ENCODE measurements around the gene PRR12.
A peak's percentile ranks its signal among the peaks of the same experiment; 100 is the strongest.
"Not testable (repeated sequence)": the region's sequence is repeated elsewhere in the genome, so short reads cannot be mapped to it uniquely, and the experiment has no call there.

PRR12 gene

DNA sequence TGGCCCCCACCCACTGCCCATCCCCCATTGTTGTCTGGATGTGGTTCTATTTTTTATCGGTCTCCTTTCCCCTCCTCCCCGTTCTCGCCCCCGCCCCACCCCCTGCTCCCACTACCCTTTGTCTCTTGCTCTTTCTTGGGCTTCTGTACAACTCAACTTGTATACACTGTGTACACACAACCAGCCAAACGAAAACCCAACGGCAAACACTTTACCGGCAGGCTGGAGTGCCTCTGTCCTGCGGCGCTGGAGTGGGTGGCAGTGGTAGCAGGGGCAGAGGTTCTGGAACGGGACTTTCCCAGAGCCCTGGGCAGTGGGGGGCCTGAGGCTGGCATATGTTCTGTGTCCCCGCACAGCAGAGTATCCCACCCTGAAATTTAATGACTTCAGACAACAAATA, 35.2 kb downstream of the PRR12 start:
- no peaks in the 10 kb centered on the region for H3K4me1 ChIP-seq (ENCODE audit: insufficient read depth, insufficient read length)
- no peak overlapping the region for H3K4me3 ChIP-seq (ENCODE audit: insufficient read length, low read depth)
- H3K9me3 ChIP-seq (ENCODE audit: insufficient read depth, low read length) = no peaks in the 10 kb centered on the region
- peaks cover 47% of the 10 kb centered on the region for H3K36me3 ChIP-seq (ENCODE audit: insufficient read depth, insufficient read length, low read length)
- H3K27me3 ChIP-seq (ENCODE audit: insufficient read depth, insufficient read length) = no peaks in the 10 kb centered on the region
- no peak for DNase-seq (ENCODE audit: low read depth, low spot score)
- TF ChIP-seq SUZ12 (IDR thresholded peaks at IDR 0.05; ENCODE audit: extremely low read depth, insufficient read depth, insufficient read length) = no peak
- TF ChIP-seq YY1 (IDR thresholded peaks at IDR 0.05; ENCODE audit: insufficient read depth, insufficient read length) = no peak
- no peak overlapping the region for H3K9ac ChIP-seq (ENCODE audit: insufficient read length, low read depth)

DNA sequence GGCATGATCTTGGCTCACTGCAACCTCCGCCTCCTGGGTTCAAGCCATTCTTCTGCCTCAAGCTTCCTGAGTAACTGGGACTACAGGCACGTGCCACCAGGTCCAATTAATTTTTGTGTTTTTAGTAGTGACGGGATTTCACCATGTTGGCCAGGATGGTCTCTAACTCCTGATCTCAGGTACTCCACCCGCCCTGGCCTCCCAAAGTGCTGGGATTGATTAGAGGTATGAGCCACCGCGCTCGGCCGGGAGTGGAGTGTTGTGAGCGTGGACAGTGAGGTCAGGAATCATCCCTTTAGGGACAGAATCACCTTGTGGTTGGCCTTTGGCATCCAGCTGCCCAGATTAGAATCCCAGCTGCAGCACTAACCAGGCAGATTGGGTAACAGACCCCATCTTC, 38.7 kb downstream of the PRR12 start:
- peaks cover 32% of the 10 kb centered on the region for H3K36me3 ChIP-seq (ENCODE audit: insufficient read depth, insufficient read length, low read length)
- H3K4me1 ChIP-seq (ENCODE audit: insufficient read depth, insufficient read length) = no peaks in the 10 kb centered on the region
- DNase-seq (ENCODE audit: low read depth, low spot score) = no peak
- no peaks in the 10 kb centered on the region for H3K27me3 ChIP-seq (ENCODE audit: insufficient read depth, insufficient read length)
- no peak overlapping the region for H3K9ac ChIP-seq (ENCODE audit: insufficient read length, low read depth)
- TF ChIP-seq YY1 (IDR thresholded peaks at IDR 0.05; ENCODE audit: insufficient read depth, insufficient read length) = no peak
- no peak for TF ChIP-seq SUZ12 (IDR thresholded peaks at IDR 0.05; ENCODE audit: extremely low read depth, insufficient read depth, insufficient read length)
- TF ChIP-seq ZNF274 (IDR thresholded peaks at IDR 0.05; ENCODE audit: low read depth, low read length) = no peak
- no peaks in the 10 kb centered on the region for H3K9me3 ChIP-seq (ENCODE audit: insufficient read depth, low read length)
- H3K4me3 ChIP-seq (ENCODE audit: insufficient read length, low read depth) = no peak overlapping the region

DNA sequence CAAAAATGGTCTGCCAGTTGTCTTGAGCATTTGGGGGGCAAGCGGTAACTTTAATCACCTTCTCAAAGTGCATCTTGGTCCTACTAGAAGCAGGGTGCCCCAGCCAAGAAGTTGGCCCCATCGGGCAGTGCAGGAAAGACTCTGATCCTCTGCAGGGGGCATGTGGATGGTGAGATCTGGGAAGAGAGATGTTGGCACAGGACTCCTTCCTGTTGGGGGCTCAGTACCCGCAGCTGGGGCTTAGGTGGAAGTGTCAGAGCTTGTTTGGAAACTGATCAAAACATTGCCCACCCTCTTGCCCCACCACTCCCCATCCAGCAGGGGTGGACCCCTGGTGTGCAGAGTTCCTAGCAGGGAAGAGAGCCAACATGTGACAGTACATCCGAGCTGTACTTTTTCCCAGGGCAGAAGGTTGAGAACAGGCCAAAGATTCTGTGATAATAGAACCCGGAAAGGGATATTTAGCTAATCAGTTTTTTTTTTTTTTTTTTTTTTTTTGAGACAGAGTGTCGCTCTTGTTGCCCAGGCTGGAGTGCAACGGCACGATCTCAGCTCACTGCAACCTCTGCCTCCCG, 40.1 kb downstream of the PRR12 start:
- H3K36me3 ChIP-seq (ENCODE audit: insufficient read depth, insufficient read length, low read length) = peaks cover 37% of the 10 kb centered on the region
- no peaks in the 10 kb centered on the region for H3K27me3 ChIP-seq (ENCODE audit: insufficient read depth, insufficient read length)
- no peaks in the 10 kb centered on the region for H3K9me3 ChIP-seq (ENCODE audit: insufficient read depth, low read length)
- no peak overlapping the region for H3K9ac ChIP-seq (ENCODE audit: insufficient read length, low read depth)
- H3K4me1 ChIP-seq (ENCODE audit: insufficient read depth, insufficient read length) = peaks cover 2% of the 10 kb centered on the region
- no peak for DNase-seq (ENCODE audit: low read depth, low spot score)
- TF ChIP-seq ZNF274 (IDR thresholded peaks at IDR 0.05; ENCODE audit: low read depth, low read length) (no peak), SUZ12 (IDR thresholded peaks at IDR 0.05; ENCODE audit: extremely low read depth, insufficient read depth, insufficient read length) (no peak), YY1 (IDR thresholded peaks at IDR 0.05; ENCODE audit: insufficient read depth, insufficient read length) (no peak)
- H3K4me3 ChIP-seq (ENCODE audit: insufficient read length, low read depth) = no peak overlapping the region

DNA sequence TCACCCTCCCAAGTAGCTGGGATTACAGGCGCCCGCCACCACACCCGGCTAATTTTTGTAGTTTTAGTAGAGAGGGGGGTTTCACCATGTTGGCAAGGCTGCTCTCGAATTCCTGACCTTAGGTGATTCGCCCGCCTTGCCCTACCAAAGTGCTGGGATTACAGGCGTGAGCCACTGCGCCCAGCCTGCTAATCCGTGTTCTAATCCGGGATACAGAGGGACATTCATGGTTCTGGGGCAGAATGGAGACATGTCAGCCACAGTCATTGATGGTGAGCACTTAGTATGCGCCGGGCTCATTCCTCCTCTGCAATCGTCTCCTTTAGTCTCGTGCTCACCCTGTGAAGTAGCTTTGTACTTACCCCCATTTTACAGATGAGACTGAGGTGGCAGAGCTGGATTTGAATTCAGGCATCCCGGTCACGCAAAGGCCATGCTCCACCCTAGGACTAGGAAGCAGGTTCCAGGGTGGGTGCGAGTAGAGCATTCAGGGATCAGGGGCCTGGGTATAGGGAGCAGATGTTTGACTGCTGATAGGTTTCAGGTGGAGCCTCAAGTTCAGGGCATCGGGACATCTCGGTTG, 40.7 kb downstream of the PRR12 start:
- peaks cover 2% of the 10 kb centered on the region for H3K4me1 ChIP-seq (ENCODE audit: insufficient read depth, insufficient read length)
- H3K9me3 ChIP-seq (ENCODE audit: insufficient read depth, low read length) = no peaks in the 10 kb centered on the region
- TF ChIP-seq YY1 (IDR thresholded peaks at IDR 0.05; ENCODE audit: insufficient read depth, insufficient read length) = no peak
- TF ChIP-seq SUZ12 (IDR thresholded peaks at IDR 0.05; ENCODE audit: extremely low read depth, insufficient read depth, insufficient read length) = no peak
- TF ChIP-seq ZNF274 (IDR thresholded peaks at IDR 0.05; ENCODE audit: low read depth, low read length) = no peak
- no peak for DNase-seq (ENCODE audit: low read depth, low spot score)
- peaks cover 38% of the 10 kb centered on the region for H3K36me3 ChIP-seq (ENCODE audit: insufficient read depth, insufficient read length, low read length)
- no peak overlapping the region for H3K4me3 ChIP-seq (ENCODE audit: insufficient read length, low read depth)
- no peaks in the 10 kb centered on the region for H3K27me3 ChIP-seq (ENCODE audit: insufficient read depth, insufficient read length)
- no peak overlapping the region for H3K9ac ChIP-seq (ENCODE audit: insufficient read length, low read depth)

DNA sequence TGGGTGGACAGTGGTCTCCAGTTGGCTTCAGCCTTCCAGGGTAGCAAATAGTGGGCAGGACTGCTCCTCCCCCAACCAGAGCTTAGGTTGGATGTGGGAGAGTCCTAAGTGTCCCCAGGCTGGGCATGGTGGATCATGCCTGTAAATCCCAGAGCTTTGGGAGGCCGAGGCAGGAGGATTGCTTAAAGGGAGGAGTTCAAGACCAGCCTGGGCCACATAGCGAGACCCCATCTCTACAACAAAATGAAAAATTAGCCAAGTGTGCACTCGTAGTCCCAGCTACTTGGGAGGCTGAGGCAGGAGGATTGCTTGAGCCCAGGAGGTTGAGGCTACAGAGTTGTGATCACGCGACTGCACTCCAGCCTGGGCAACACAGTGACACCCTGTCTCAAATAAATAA, 41.6 kb downstream of the PRR12 start:
- no peaks in the 10 kb centered on the region for H3K9me3 ChIP-seq (ENCODE audit: insufficient read depth, low read length)
- peaks cover 2% of the 10 kb centered on the region for H3K4me1 ChIP-seq (ENCODE audit: insufficient read depth, insufficient read length)
- H3K27me3 ChIP-seq (ENCODE audit: insufficient read depth, insufficient read length) = no peaks in the 10 kb centered on the region
- no peak overlapping the region for H3K9ac ChIP-seq (ENCODE audit: insufficient read length, low read depth)
- no peak overlapping the region for H3K4me3 ChIP-seq (ENCODE audit: insufficient read length, low read depth)
- H3K36me3 ChIP-seq (ENCODE audit: insufficient read depth, insufficient read length, low read length) = peaks cover 33% of the 10 kb centered on the region
- TF ChIP-seq SUZ12 (IDR thresholded peaks at IDR 0.05; ENCODE audit: extremely low read depth, insufficient read depth, insufficient read length) = no peak
- TF ChIP-seq YY1 (IDR thresholded peaks at IDR 0.05; ENCODE audit: insufficient read depth, insufficient read length) = no peak
- no peak for TF ChIP-seq ZNF274 (IDR thresholded peaks at IDR 0.05; ENCODE audit: low read depth, low read length)
- DNase-seq (ENCODE audit: low read depth, low spot score) = no peak

DNA sequence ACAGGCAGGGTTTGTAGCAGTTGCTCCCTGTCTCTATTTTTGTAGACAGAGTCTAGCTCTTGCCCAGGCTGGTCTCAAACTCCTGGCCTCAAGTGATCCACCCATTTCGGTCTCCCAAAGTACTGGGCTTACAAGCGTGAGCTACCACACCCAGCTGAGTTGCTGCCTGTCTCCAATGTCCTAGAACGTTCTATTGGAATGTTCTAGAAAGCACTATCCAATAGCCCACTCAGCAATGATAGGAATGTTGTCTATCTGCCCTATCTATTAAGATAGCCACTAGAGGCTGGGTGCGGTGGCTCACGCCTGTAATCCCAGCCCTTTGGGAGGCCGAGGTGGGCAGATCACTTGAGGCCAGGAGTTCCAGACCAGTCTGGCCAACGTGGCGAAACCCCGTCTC, 42.3 kb downstream of the PRR12 start:
- DNase-seq (ENCODE audit: low read depth, low spot score); H3K4me3 ChIP-seq (ENCODE audit: insufficient read length, low read depth); H3K27me3 ChIP-seq (ENCODE audit: insufficient read depth, insufficient read length); H3K4me1 ChIP-seq (ENCODE audit: insufficient read depth, insufficient read length); H3K9ac ChIP-seq (ENCODE audit: insufficient read length, low read depth); H3K9me3 ChIP-seq (ENCODE audit: insufficient read depth, low read length): not testable (repeated sequence)
- H3K36me3 ChIP-seq (ENCODE audit: insufficient read depth, insufficient read length, low read length) = peaks cover 29% of the 10 kb centered on the region

DNA sequence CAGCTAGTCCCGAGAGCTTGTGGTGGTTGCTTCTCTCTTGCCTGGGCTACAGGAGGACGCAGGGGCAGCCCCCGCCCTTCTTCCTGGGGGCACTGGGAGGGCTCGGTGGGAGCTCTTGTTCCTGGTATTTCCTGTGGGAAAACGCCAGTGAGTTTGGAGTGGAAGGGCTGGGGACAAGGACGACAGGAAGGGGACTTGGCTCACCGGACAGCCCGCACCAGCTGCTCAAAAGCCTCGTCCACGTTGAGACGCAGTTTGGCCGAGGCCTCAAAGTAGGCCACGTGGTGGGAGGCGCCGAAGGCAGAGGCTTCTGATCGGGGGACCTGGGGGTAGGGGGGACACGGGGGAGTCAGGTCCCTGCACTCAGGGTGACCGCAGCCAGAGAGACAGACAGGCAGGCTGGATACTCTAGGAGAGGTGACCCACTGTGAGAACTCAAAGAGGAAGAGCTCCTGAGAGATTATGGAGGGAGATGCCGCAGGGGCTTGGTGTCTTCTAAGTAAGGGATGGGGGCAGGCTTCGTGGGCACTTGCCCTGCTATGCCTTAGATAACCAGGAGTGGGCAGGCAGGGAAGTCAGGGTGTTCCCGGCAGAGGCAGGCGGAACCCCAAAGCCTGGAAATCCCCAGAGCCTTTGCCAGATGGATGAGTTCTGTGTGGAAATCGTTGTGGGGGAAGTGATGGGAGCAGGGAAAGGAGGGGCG, 44.7 kb downstream of the PRR12 start:
- Histone ChIP-seq H3K4me3 (ENCODE audit: insufficient read length, low read depth) (no peak overlapping the region), H3K36me3 (ENCODE audit: insufficient read depth, insufficient read length, low read length) (peaks cover 19% of the 10 kb centered on the region), H3K4me1 (ENCODE audit: insufficient read depth, insufficient read length) (peaks cover 4% of the 10 kb centered on the region), H3K9me3 (ENCODE audit: insufficient read depth, low read length) (no peaks in the 10 kb centered on the region), H3K27me3 (ENCODE audit: insufficient read depth, insufficient read length) (no peaks in the 10 kb centered on the region), H3K9ac (ENCODE audit: insufficient read length, low read depth) (peak overlapping the region; percentile 38)
- DNase-seq (ENCODE audit: low read depth, low spot score) = no peak
- TF ChIP-seq YY1 (IDR thresholded peaks at IDR 0.05; ENCODE audit: insufficient read depth, insufficient read length) (no peak), SUZ12 (IDR thresholded peaks at IDR 0.05; ENCODE audit: extremely low read depth, insufficient read depth, insufficient read length) (no peak), ZNF274 (IDR thresholded peaks at IDR 0.05; ENCODE audit: low read depth, low read length) (no peak)

Data from NT2/D1 (cell line).